Fibroblast of gingiva (primary cell): ENCODE results near the gene ACER3.
"Not testable (repeated sequence)": the region's sequence is repeated elsewhere in the genome, so short reads cannot be mapped to it uniquely, and the experiment has no call there.

Source experiments
- DNase-seq: peaks from one replicate; pipeline ENCODE4 v3.0.0-alpha.2; 2011; ENCODE audit warnings: low read depth

Gene ACER3

DNA sequence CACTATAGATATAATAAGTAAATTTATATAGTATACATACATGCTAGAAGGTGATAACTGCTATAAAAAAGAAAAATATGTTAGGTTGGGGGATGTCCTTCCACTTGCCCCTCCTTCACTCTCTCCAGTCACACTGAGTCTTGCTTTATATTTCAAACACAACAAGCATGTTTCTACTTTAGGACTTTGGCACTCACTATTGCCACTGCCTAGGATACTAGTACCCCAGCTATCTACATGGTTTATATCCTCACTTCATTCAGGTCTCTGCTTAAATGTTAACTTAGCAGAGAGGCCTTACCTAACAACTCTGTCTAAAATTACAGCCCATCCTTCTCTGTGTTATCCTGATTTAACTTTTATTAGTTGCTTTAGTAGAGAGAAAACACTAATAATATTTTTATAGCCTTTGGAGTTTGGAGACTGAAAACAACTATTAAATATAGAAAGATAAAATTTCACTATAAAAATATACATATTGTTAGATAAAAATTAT lies 134.4 kb downstream of the ACER3 start:
- DNase-seq = no peak

DNA sequence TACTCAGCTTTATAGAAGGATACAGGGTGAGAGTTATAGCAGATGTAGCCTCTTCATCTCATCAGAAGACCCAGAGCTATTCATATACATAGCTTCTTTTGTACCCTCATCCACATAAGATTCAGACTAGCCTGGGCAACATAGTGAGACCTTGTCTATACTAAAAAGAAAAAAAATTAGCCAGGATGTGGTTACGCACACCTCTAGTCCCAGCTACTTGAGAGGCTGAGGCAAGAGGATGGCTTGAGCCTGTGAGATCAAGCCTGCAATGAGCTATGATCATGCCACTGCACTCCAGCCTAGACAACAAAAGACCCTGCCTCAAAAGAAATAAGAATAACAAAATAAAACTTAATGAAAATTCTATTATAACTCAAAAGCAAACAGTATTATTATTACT lies 136.8 kb downstream of the ACER3 start:
- DNase-seq = no peak

DNA sequence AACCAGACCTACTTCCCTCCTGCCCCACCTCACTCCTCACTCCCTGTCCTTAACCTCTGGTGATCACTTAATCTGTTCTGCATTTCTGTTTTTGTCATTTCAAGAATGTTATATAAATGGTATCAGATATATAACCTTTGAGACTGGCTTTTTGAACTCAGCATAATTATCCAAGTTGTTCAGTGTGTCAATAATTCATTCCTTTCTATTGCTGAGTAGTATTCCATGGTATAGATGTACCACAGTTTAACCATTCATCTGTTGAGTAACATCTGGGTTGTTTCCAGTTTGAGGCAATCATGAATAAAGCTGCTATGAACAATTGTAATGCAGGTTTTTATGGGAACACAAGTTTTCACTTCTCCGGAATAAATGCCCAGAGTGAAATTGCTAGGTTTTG lies 138.9 kb downstream of the ACER3 start:
- no peak for DNase-seq

DNA sequence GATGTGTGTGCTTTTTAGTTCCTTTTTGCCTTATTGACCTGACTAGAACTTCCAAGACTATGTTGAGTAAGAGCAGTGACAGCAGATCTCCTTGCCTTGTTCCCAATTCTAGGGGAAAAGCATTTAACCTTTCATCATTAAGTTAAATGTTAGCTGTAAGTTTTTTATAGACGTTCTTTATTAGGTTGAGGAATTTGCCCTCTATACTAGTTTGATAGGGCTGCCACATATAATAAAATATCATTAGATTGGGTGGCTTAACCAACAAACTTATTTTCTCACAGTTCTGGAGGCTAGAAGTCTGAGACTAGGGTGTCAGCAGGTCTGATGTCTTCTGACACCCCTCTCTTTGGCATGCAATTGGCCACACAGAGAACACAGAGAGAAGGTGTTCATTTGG lies 140.9 kb downstream of the ACER3 start:
- DNase-seq = no peak

DNA sequence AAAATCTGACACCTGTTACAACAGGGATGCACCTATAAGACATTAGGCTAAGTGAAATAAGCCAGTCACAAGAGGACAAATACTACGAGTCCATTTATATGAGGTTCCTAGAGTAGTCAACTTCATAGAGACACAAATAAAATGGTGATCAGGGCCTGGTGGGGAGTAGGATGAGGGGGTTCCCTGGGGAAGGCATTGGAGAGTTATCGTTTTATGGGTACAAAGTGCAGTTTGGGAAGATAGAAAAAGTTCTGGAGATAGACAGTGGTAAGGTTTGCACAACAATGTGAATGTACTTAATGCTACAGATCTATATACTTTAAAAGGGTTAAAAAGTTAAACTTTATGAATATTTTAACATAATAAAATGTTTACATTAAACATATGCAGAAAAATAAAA lies 142.1 kb downstream of the ACER3 start:
- no peak for DNase-seq

DNA sequence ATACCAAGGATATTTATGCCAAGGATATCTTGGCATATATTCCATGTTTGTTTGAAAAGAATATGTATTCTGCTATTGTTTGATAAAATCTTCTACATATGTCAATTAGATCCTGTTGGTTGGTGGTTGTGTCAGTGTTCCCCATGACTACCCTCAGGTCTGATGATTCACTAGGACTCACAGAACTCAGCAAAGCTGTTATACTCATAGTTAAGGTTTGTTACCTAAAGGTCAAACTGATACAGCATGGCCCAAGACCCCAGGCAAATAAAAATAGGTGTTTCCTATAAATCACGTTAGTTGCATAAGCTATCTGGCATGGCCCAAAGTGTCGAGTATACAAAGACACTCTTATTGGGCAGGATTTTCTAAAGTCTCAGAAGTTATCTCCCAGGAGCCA lies 143.2 kb downstream of the ACER3 start:
- DNase-seq = no peak

DNA sequence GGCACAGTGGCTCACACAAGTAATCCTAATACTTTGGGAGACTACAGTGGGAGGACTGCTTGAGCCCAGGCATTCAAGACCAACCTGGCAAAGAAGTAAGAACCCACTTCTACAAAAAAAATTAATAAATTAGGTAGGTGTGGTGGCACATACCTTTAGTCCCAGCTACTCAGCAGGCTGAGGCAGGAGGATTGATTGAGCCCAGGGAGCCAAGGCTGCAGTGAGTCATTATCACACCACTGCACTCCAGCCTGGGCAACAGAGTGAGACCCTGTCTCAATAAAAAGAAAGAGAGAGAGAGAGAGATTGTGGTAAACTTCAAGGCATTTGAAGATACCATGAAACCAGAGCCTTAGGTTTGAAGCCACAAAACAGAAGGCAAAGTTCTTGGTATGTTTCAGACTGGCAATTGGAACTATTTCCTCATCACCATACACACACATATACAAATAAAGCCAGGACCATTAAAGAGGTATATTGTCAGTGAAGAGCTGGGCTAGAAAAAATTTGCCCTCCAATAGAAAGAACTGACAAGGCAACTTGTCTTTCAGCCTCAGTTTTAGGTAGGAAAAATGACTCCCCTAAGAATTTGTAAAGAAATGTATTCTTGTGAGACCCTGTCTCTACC lies 148.9 kb downstream of the ACER3 start:
- no peak for DNase-seq

DNA sequence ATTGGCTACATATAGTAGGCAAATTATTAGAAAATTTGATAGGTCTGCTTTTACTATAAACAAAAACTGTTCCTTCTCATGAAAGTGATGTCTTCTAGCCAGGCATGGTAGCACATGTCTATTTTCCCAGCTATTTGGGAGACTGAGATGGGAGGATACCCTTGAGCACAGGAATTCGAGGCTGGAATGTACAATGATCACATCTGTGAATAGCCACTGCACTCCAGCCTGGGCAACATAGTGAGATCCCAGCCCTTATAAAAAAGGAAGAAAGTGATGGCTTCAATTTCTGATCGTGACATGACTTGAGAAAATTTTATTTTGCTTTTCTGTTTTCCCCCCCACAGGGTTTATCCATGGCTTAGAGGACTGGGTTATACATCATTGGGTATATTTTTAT lies 154.0 kb downstream of the ACER3 start:
- DNase-seq = no peak

DNA sequence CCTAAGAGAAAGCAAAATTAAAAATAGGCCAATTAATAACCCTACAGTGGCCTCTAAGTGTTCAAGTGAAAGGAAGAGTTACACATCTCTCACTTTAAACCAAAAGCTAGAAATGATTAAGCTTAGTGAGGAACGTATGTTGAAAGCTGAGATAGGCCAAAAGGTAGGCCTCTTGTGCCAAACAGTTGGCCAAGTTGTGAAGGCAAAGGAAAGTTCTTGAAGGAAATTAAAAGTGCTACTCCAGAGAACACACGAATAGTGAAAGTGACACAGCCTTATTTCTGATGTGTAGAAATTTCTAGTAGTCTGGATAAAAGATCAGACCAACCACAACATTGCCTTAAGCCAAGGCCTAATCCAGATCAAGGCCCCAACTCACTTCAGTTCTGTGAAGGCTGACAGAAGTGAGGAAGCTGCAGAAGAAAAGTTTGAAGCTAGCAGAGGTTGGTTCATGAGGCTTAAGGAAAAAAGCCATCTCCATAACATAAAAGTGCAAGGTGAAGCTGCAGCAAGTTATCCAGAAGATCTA lies 157.7 kb downstream of the ACER3 start:
- DNase-seq = not testable (repeated sequence)

DNA sequence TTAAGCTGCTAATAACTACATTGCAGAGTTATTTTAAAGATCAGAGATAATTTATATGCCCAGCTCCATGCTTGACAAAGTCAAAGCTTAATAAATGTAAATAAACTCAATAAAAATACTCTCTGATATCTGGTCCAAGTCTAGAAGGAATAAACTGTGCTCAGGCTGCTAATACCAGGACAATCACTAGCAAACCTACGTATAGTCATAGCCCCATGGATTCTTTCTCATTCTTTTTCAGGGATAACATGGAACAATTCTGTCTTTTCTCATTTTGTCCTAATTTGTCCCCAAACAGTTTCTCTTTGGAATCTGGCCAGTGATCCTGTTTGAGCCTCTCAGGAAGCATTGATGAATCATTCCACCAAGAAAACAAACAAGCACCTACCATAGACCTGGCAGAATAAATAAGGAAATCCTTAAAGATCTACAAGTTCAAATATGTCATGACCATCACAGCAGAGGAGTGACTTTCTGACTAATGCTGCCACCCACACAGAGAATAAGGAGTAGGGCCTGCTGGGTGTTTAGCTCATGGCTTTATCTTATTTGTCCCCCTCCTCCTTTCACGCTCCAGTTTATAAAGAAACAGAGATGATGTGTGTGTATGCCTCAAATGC lies 159.4 kb downstream of the ACER3 start:
- no peak for DNase-seq

DNA sequence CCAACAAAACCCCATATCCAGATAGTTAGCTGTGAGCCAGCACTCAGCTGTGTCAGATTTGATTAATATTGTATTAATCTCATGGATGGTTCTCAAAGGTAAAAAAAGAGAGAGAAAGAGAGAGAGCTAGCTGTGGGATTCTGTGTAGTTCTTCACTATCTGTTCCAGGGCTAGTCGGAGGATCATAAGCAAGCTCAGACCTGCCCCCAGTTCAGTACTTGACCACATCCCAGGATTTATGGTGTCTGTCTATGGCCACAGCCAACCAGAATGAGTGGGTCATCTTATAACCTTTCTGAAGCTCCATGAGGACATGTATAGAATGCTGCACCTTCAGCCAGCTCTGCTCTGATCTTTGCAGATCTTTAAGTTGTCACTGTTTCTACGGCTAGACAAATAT lies 160.0 kb downstream of the ACER3 start:
- no peak for DNase-seq

DNA sequence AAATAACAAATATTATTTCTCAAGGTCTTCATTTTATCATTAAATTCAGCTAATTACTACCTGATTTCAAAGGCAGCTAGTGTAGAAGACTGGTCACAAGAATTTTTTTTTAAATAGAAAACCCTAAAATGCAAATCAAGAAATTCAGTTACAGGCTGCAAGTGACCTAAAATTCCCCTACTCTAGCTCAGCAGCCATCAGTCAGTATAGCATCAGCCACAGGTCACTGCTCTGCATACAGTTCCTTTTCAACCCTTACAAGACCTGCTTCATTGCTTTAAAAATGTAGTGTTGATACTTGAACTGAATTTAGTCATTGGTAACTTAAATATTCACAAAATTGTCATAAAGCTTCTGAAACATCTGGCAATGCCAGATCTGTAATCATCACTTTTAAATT lies 164.0 kb downstream of the ACER3 start:
- DNase-seq = no peak

DNA sequence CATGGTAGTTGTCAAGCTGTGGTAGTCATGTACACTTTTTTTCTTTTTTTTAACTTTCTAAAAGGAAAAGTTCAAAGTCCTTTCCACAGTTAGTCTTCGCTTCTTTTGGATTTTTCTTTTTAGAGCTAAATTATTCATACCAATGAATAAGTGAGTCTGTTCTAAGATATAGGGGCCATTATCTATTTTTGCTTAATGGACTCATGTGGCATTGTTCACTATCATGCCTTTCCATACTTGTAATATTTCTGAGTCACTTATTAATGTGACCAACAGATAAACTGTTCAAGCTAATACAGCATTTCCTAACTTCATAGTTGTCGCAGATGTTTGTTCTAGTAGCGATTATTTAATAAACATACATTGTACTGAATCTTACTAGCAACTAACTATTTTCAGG lies 165.5 kb downstream of the ACER3 start:
- no peak for DNase-seq

DNA sequence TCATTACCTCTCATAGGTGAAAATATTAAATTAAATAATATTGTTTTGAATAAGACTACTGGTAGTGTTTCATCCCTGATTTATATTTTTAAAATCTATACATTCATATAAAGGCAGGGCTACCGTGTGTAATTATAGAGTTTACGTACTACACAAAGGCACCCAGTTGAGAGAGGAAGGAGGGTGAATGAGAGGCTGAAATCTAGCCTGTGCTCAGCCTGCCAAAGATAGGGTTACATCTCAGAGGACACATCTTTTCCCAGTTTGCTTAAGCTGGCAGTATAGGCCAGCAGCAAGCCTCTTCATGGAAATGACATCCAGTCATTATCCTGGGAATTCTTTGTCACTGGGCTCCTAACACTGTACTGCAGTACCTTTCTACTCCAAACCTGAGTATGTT lies 166.0 kb downstream of the ACER3 start:
- no peak for DNase-seq

DNA sequence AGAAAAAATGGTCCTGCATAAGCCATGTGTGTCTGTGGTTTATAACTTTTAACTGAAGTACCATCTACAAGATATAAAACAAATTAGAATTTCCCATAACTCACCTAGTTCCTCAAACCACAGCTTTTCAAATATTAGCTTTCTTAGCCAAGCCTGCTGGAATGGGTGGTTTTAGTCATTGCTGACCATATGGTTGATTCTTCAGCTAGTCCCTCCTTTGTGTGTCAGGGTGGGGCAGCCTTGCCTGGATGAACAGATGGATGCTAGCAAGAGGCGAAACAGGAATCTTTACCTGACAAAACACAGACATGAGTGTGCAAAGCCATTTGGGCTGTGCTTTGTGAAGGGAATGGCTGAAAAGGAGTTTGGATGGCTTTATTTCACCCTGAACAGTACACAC lies 166.6 kb downstream of the ACER3 start:
- DNase-seq = no peak

DNA sequence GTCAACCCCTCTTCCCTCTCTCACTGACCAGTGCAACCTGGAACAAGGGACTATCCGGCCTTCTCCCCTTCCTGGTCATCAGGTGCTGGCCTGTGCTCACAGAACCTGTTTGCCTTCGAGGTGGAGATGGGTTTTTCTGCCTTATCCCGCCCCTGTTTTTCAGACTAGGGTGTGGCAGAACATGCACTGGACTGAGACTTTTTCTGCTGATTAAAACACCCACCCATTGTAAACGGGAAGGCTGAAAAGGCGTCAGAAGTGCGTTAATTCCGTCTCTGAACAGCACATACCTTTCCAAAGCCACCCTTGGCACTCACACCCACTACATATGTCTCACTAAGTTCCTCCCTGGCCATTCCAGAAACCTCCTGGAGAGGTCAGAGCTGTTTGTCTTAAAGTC lies 169.1 kb downstream of the ACER3 start:
- DNase-seq = no peak

DNA sequence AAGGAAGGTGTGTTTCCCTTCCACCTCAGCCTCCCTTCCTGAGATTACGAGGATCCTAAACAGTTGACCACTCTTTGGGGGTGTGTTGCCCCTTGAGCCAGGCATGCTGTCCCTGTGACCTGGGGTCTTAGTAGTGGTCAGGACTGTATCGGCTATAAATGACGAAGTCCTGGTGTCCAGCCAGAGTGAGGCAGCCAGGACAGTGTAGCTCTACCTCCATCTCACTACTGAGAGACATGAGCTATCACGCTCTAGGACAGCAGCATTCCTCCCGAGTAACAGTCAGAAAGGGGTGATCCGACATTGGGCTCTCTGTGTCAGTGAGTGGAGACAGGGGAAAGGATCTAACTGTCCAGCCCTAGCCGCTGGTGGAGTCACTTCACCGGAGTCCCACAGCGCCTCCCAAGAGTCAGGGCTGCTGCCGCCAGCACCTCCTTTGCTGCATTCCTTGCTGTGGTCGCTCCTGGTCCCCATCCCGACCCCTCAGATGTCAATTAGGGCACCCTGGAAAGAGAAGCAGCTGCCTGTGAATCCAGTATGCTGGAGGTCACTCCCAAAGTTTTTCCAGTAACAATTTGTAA lies 170.2 kb downstream of the ACER3 start:
- DNase-seq = no peak

DNA sequence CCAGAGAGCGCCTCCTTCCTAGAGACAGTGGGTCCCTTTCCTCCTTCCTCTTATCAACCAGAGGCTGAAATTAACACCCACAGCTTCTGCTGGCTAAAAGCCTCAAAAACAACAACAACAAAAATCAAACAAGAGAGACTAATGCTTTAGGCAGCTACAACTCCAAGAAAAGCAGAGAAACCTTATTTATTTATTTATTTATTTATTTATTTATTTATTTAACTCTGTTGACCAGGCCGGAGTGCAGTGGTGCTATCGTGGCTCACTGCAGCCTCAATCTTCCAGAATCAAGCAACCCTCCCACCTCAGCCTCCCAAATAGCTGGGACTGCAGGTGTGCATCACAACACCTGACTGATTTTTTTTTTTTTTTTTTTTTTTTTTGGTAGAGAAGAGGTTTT lies 170.9 kb downstream of the ACER3 start:
- no peak for DNase-seq

DNA sequence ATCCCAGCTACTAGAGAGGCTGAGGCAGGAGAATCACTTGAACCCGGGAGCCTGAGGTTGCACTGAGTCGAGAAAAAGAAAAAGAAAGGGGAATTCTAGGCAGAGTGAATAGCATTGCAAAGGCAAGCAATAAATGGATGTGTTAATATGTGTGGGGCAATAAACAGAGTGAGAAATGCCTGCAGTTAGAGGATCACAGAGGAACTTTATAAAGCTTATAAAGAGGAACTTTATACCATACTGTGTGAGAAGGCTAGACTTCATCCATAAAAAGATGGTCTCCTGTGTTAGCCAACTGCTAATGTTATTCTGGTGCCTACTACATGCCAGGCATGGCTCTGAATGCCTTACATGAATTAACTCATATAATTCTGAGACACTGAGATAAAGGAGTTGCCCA lies 174.3 kb downstream of the ACER3 start:
- no peak for DNase-seq

DNA sequence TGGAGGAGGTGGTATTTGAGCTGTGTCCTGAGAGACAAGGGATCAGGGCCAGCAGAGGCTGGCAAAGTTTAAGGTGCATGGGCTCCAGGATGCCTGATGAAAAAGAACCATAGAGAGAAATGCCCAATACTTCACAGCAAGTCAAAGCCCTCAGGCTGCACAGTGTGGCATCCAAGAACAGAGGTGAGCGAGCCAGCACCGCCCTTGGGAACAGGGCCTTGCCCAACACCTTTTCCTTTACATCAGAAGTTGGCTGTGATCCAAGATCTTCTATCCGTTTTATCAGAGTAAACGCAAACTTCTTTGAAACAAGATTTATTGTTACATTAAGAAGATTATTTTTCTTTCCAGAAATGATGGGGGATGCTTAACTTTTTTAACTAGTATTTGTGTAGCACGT lies 174.9 kb downstream of the ACER3 start:
- DNase-seq = no peak

DNA sequence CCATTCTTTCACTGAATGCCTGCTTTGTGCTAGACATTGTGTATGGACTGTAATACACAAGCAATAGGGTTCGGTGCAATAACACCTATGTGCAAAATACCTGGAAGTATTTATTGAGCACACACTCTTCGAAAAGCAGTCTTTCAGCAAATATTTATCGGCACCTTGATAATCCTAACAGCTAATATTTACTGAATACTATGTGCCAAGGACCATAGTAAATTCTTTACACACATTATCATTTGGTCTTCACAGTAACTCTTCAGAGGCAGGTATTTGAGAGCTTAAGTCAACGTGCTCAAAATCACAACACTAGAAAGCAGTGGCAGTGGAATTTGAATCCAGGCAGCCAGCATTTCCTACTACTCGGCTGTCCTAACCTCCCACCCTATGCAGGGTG lies 175.7 kb downstream of the ACER3 start:
- DNase-seq = no peak

DNA sequence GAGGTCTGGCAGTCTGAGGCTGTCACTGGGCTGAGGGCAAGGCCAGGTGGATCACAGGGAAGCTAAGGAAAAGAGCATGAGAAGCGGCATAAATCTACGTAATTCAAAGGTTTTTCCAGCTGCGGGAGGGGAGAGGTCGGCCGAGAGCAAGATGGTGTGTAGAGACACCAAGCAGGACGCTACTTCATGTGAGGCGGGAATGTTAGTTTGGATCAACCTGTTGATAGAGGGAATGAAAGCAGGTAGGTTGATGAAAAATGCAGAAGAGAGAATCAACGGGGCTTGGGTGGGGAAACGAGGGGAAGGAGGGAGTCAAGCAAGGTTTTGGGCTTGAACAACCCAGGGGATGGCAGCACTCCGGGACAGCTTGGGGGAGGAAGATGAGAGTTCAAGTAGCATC lies 176.3 kb downstream of the ACER3 start:
- DNase-seq = no peak

DNA sequence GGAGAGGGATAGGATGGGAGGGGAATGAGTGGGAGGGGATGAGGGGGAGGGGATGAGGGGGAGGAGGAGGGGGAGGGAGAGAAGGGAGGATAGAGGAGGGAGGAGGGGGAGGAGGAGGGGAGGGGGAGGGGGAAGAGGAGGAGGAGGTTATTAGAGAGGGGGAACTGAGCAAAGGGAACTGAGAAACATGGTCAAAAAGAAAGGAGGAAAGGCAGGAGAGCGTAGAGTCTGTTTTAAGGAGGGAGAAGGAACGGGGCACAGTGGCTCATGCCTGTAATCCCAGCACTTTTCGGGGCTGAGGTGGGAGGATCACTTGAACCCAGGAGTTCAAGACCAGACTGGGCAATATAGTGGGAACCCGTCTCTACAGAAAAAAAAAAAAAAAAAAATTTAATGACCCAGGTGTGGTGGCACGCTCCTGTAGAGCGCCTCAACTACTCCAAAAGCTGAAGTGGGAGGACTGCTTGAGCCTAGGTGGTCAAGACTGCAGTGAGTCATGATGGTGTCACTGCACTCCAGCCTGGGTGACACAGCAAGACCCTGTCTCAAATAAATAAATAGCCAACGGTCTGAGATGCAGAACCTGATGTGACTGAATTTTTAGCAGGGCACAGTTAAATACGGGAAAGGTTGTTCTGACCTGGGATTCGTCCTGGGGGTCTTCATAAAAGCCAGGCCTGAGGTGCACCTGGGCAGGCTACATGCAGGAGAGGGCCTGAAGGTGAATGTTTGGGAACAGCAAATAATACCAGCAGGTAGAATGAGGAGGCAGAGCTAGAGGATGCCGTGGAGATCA lies 177.5 kb downstream of the ACER3 start:
- no peak for DNase-seq
